HUES48 (cell line): ENCODE data around the gene RASL11A.

Experiments
- H3K27ac ChIP-seq: one replicate; pipeline ENCODE4 v1.7.0; 2013; ENCODE audit warnings: low read depth, low read length, inconsistent platforms
- H3K27me3 ChIP-seq: 2 replicates; pipeline ENCODE4 v1.6.1; 2013; ENCODE audit warnings: mild to moderate bottlenecking, low read length; ENCODE audit not compliant: control insufficient read depth, insufficient read depth
- H3K36me3 ChIP-seq: 2 replicates; pipeline ENCODE4 v1.6.1; 2013; ENCODE audit warnings: low read length; ENCODE audit not compliant: control insufficient read depth, insufficient read depth
- H3K4me1 ChIP-seq: 2 replicates; pipeline ENCODE4 v1.6.1; 2013; ENCODE audit warnings: mild to moderate bottlenecking, low read length; ENCODE audit not compliant: control insufficient read depth, insufficient read depth
- H3K4me3 ChIP-seq: 2 replicates; pipeline ENCODE4 v1.5.1; 2013; ENCODE audit warnings: mild to moderate bottlenecking, low read depth, low read length
- H3K9ac ChIP-seq: 2 replicates; pipeline ENCODE4 v1.6.1; 2013; ENCODE audit warnings: mild to moderate bottlenecking, low read depth, low read length, moderate library complexity
- H3K9me3 ChIP-seq: 2 replicates; pipeline ENCODE4 v1.6.1; 2013; ENCODE audit warnings: low read length; ENCODE audit not compliant: control insufficient read depth, insufficient read depth

RASL11A gene

DNA sequence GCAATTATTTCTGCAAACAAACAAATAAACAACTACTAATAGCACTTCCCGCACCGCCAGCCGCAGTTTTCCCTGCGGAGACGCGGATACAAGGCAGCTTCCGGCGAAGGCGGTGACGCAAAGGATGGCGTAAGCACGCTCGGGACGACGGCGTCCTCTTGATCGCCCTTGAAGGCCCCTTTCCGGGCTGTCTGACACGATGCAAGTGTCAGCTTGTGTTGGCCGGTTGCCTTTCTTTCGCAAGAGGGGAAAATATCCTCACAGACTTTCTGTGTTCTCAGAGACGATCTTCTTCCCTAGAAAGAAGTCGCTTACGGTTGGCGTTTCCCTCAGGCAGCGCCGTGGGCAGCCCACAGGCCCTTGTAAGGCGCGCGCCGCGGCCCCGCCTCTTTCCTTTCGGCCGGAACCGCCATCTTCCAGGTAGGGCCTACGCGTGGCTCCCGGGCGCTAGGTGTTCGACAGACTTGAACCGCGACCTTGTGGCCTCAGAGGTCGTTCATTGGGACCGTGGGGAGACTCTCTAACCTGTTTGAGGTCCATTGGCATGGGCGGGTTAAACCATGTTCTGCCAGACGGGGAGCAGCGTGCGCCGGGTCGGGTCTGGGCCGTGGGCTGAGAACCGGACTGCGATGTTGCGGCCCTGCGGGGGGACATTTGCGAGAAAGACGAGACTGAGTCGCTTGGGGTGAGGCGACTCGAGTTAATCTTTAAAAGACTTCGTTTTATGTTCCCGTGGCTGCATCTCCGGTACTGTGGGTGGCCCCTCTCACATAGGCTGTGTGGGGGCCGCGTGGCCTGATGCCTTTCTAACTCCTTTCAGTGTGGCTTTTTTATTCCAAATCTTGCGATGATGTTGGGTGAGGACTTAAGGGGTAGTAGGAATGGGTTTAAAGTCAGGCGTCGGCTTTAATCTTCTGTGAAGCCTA is 19.2 kb upstream of the RASL11A start, which contains the start of gene RPL21:
RPL21 (plus strand) TSS at position 393 of the 926 bp plus-strand sequence. CDS start 2,219 bp downstream, outside the sequence.
- no peaks in the 10 kb centered on the region for H3K27me3 ChIP-seq
- peaks cover 36% of the 10 kb centered on the region for H3K36me3 ChIP-seq
- H3K27ac ChIP-seq = peak within 1 kb of the TSS; percentile 98
- H3K9ac ChIP-seq = peak within 1 kb of the TSS; percentile 100
- H3K4me3 ChIP-seq = peak within 1 kb of the TSS; percentile 98
- no peaks in the 10 kb centered on the region for H3K9me3 ChIP-seq
- peaks cover 11% of the 10 kb centered on the region for H3K4me1 ChIP-seq

GRCh38 chr13:27252467-27252866 is 18.2 kb upstream of the RASL11A start:
- peaks cover 9% of the 10 kb centered on the region for H3K4me1 ChIP-seq
- peak overlapping the region; percentile 98 for H3K27ac ChIP-seq
- no peaks in the 10 kb centered on the region for H3K27me3 ChIP-seq
- peak overlapping the region; percentile 98 for H3K4me3 ChIP-seq
- H3K9me3 ChIP-seq = no peaks in the 10 kb centered on the region
- peaks cover 46% of the 10 kb centered on the region for H3K36me3 ChIP-seq
- H3K9ac ChIP-seq = peak overlapping the region; percentile 100

- peaks cover 82% of the 10 kb centered on the region for H3K36me3 ChIP-seq
- peaks cover 29% of the 10 kb centered on the region for H3K4me1 ChIP-seq
- H3K27me3 ChIP-seq = no peaks in the 10 kb centered on the region
- H3K4me3 ChIP-seq = no peak overlapping the region
- no peaks in the 10 kb centered on the region for H3K9me3 ChIP-seq
- peak overlapping the region; percentile 23 for H3K27ac ChIP-seq
- H3K9ac ChIP-seq = no peak overlapping the region
These were observed 13.4 kb upstream of the RASL11A start for GRCh38 chr13:27257233-27257568.

DNA sequence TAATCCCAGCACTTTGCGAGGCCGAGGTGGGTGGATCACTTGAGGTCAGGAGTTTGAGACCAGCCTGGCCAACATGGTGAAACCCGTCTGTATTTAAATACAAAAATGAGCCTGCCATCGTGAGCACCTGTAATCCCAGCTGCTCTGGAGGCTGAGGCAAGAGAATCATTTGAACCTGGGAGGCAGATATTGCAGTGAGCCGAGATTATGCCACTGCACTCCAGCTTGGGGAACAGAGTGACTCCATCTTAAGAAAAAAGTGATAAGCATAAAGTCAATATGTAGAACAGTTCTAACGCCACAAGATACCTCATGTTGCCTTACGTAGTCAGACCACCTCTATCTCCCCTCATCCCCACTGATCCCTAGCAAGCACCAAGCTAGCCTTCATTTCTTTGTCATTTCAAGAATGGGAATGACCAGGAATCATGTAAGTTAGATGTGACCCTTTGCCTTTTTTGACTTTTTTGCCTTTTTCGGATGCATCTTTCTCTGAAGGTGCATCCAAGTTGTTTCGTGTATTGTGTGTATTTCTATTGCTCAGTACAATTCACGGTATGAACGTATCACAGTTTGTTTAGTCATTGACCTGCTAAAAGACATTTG is 12.9 kb upstream of the RASL11A start:
- H3K27ac ChIP-seq = peak overlapping the region; percentile 43

GRCh38 chr13:27258637-27259386 is 11.8 kb upstream of the RASL11A start:
- Histone ChIP-seq H3K4me1 (peaks cover 20% of the 10 kb centered on the region), H3K36me3 (peaks cover 72% of the 10 kb centered on the region), H3K9ac (no peak overlapping the region), H3K4me3 (no peak overlapping the region), H3K27ac (peak overlapping the region; percentile 34), H3K9me3 (no peaks in the 10 kb centered on the region), H3K27me3 (no peaks in the 10 kb centered on the region)

More for the DNA sequence above, 12.9 kb upstream of the RASL11A start:
- no peak overlapping the region for H3K9ac ChIP-seq
- peaks cover 82% of the 10 kb centered on the region for H3K36me3 ChIP-seq
- no peaks in the 10 kb centered on the region for H3K9me3 ChIP-seq
- H3K4me3 ChIP-seq = no peak overlapping the region
- no peaks in the 10 kb centered on the region for H3K27me3 ChIP-seq
- H3K4me1 ChIP-seq = peaks cover 29% of the 10 kb centered on the region

DNA sequence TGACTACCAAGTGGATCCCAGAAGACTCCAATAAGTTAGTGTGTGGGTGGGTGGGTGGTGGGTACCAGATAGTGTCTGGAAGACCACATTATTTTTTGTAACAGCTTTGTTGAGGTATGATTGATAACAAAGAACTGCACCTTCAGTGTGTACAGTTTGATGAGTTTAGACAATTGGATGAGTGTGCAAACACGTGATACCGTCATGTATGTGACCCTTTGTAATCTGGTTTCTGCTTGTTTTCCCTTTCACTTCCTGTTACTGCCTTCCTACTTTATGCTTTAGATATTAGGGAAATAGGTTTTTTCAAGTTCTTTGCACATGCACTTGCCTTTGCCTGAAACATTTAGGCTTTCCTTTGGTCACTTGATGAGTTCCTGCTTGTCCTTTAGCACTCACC is 10.8 kb upstream of the RASL11A start:
- Histone ChIP-seq H3K9me3 (no peaks in the 10 kb centered on the region), H3K4me1 (peaks cover 20% of the 10 kb centered on the region; the same call in 1 of the 2 replicates), H3K9ac (no peak overlapping the region), H3K4me3 (no peak overlapping the region), H3K27ac (peak overlapping the region; percentile 48), H3K27me3 (no peaks in the 10 kb centered on the region), H3K36me3 (peaks cover 62% of the 10 kb centered on the region)

- peaks cover 46% of the 10 kb centered on the region for H3K36me3 ChIP-seq
- H3K9me3 ChIP-seq = no peaks in the 10 kb centered on the region
- peaks cover 20% of the 10 kb centered on the region; the same call in 1 of the 2 replicates for H3K4me1 ChIP-seq
- H3K27ac ChIP-seq = peak overlapping the region; percentile 31
- no peaks in the 10 kb centered on the region for H3K27me3 ChIP-seq
- no peak overlapping the region for H3K4me3 ChIP-seq
- H3K9ac ChIP-seq = no peak overlapping the region
These were observed 9.2 kb upstream of the RASL11A start for GRCh38 chr13:27261396-27261795.

DNA sequence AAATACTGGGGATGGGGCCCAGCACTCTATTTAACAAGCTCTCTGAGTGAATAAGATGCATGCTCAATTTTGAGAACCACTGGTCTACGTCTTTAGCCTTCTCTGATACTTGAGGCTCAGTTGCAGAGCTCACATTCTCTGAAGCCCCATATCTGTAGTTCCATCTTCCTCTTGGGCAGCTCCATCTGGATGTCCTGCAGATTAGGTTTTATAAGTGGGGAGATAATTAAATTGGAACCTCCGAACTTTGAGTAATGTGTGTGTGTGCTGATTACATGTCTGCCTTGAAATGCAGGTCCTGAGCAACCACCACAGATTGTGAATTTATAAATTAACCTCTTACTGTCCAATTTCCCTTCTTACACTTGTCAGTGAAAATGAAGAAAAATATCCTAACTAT is 7.2 kb upstream of the RASL11A start:
- no peak overlapping the region for H3K27ac ChIP-seq
- H3K36me3 ChIP-seq = peaks cover 26% of the 10 kb centered on the region
- peaks cover 20% of the 10 kb centered on the region; the same call in 1 of the 2 replicates for H3K4me1 ChIP-seq
- no peak overlapping the region for H3K9ac ChIP-seq
- no peaks in the 10 kb centered on the region for H3K9me3 ChIP-seq
- no peak overlapping the region for H3K4me3 ChIP-seq
- H3K27me3 ChIP-seq = no peaks in the 10 kb centered on the region

GRCh38 chr13:27264181-27264580 is 6.4 kb upstream of the RASL11A start:
- Histone ChIP-seq H3K4me1 (peaks cover 16% of the 10 kb centered on the region; the same call in 1 of the 2 replicates), H3K27ac (no peak overlapping the region), H3K36me3 (peaks cover 18% of the 10 kb centered on the region), H3K27me3 (peaks cover 2% of the 10 kb centered on the region), H3K9me3 (no peaks in the 10 kb centered on the region), H3K4me3 (no peak overlapping the region), H3K9ac (no peak overlapping the region)

DNA sequence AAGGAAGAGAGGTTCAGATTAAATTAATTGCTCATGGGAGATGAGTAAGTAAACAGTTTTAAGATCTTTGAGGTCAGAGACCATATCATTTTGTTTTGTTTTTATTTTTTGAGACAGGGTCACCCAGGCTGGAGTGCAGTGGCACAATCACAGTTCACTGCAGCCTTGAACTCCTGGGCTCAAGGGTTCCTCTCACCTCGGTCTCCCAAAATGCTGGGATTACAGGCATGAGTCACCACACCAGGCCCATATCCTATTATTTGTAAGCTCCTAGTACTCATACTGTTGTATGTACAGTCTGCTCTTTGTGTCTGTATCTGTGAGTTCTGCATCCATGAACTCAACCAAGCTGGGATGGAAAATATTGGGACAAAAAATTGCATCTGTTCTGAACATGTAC is 6.0 kb upstream of the RASL11A start:
- no peak overlapping the region for H3K4me3 ChIP-seq
- peaks cover 15% of the 10 kb centered on the region; the same call in 1 of the 2 replicates for H3K36me3 ChIP-seq
- no peak overlapping the region for H3K9ac ChIP-seq
- no peaks in the 10 kb centered on the region for H3K9me3 ChIP-seq
- peaks cover 15% of the 10 kb centered on the region; the same call in 1 of the 2 replicates for H3K4me1 ChIP-seq
- no peak overlapping the region for H3K27ac ChIP-seq
- peaks cover 7% of the 10 kb centered on the region for H3K27me3 ChIP-seq
